CD4-positive, alpha-beta T cell treated with Interleukin-2 at 100 ng/mL for 4 hours (primary cell): ENCODE results near the gene ZNF446.
"Not testable (repeated sequence)": the region's sequence is repeated elsewhere in the genome, so short reads cannot be mapped to it uniquely, and the experiment has no call there.

Experiments used
- DNase-seq: peaks from one replicate; pipeline ENCODE4 v3.0.0-alpha.2; 2020; ENCODE audit warnings: low spot score

The ZNF446 gene

DNA sequence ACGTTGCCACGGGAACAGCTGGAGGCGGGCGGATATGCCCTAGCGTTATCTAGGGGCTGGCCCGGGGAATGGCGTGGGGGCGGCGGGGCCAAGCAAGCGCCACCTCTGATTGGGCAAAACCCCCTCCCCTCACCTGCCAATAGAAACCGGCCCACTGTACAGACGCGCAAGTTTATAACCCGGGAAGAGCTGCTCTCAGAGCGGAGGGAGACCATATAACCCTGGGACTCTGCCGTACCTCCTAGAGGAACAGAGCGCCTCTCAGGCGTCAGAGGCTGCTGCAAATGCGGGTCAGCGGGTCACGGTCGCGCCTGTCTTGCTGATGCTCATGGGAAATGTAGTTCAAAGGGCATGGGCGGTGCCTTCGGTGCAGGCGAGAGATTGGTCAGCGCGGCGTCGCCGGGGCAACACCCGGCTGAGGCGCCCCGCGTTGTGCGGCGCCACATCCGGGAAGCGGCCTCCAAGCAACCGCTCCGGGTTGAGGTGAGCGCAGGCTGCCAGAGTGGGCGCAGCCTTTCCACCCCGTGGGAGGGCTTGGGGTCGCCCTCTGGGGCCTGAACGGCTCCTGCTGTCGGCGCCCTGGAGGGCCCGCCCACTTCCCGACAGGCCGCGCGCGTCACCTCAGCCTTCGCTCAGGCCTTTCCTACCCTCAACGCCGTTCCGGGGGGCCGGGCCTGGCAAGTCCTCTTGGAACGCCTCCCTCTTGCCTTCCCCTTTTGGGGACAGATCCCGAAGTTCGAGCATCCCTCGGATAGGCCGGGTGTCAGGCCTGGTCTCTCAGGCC is at the start of gene ZNF446:
Gene ZNF446, plus strand, starts transcription at position 639 of the 784 bp plus-strand sequence. CDS start 867 bp downstream, outside the sequence.
- peak; percentile 96 for DNase-seq

- no peak for DNase-seq
Measured at GRCh38 chr19:58428617-58429016, 47.5 kb upstream of the ZNF446 start.

DNA sequence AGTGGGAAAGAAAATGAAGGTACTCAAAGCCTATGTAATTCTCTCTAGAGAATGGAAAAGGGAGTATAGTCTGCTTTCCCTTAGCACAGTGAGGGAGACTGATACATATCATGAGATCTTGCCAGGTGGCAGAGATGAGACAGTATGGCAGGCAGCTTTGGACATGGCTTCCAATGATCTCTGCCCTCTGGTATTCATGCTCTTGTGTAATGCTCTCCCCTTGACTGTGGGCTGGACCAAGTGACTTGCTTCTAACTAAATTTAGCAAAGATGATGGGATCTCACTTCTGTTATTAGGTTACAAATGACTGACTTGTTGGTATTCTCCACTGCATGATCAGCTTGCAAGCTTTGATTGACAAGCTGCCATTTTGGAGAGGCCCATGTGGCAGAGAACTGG is 46.4 kb upstream of the ZNF446 start:
- DNase-seq: no peak

GRCh38 chr19:58434217-58434616 is 41.9 kb upstream of the ZNF446 start:
- DNase-seq: no peak

DNA sequence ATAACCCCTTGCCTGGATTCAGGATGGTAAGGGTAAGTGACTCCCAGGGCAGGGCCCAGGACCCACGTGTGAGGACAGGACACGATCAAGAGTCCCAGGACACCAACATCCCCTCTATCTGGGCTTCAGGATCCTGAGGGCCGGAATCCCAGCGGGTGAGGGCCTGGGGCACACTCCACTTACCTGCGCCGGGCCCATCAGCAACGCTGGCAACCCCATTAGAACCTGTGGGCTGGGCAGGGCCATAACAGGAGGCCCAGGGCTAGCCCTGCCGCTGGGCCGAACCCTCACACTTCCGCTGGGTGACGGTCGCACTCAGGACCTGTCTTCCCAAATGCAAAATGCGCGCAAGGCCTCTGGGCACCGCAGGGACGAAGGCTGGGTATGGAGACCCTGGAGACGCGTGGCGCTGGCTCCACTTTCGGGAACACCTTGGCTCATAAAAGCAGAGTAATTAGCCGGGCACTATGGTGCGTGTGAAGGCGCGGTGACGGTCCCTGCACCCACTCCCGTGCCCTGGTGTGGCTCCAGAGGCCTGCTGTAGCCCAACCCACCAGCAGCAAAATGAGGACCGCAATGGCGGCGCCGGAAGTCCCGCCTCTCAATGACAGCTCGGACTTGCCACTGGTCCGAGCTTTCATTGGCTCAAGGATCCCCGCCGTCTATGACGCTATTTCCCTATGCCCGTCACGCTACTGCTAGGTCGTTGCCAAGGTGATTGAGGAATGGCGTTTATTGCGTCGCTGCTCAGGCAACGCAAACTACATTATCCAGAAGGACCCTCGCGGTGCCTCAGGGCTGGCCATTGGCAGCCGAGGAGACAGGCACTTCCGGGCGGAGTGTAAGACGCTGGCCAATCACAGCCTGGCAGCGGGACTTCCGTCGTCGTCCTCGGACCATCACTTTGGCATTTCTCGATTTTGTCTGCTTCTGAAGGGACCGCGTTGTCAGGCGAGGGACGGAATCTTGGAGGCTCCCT is 36.3 kb upstream of the ZNF446 start, which contains the start of gene ZNF132:
Gene ZNF132, minus strand, starts transcription at position 578 of the 979 bp plus-strand sequence. Its CDS starts 332 bp downstream, at position 246.
- peak; percentile 98 for DNase-seq

GRCh38 chr19:58440556-58440955 is 35.6 kb upstream of the ZNF446 start:
- DNase-seq: no peak

GRCh38 chr19:58442986-58443385 is 33.2 kb upstream of the ZNF446 start:
- not testable (repeated sequence) for DNase-seq

GRCh38 chr19:58448860-58449259 is 27.3 kb upstream of the ZNF446 start:
- DNase-seq: not testable (repeated sequence)

DNA sequence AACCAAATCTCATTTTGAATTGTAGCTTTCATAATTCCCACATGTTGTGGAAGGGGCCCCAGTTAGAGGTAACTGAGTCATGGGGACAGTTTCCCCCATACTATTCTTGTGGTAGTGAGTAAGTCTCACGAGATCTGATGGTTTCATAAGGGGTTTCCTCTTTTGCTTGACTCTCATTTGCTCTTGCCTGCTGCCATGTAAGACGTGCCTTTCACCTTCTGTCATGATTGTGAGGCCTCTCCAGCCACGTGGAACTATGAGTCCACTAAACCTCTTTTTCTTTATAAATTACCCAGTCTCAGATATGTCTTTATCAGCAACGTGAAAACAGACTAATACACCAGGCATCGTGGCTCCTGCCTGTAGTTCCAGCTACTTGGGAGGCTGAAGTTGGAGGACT is 26.2 kb upstream of the ZNF446 start:
- not testable (repeated sequence) for DNase-seq

DNA sequence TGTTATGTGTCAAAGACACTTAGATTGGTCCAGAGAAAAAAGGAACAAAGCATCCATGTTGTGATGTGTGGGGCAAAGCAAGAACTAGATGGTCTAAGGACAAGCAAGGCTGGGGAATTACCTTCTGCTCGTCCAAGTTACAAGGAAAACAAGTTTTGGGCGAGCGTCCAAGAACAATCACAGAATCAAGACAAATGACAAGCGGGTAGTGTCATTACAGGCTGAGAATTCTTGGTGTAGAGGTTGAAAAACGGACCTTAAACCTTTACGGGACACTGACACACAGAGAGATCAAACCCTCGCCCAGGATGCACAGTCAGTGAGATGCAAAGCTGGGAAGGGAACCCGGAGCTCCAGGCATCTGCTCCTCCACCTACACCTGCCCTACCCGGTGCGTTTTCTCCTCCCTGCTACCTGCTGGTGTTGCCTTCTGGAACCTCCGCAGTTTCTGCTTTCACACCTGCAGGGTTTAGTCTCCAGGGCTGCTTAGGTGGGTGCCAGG is 25.2 kb upstream of the ZNF446 start:
- no peak for DNase-seq

GRCh38 chr19:58451358-58452101 is 24.6 kb upstream of the ZNF446 start, which contains the start of gene ZNF324B:
Gene ZNF324B (plus strand): TSS chr19:58451622. CDS start chr19:58453702, 2,080 bp downstream.
- DNase-seq: peak; percentile 97

- DNase-seq: no peak
Measured at GRCh38 chr19:58453743-58454142, 22.4 kb upstream of the ZNF446 start.

- DNase-seq: no peak
Measured at GRCh38 chr19:58455306-58455705, 20.8 kb upstream of the ZNF446 start.

- no peak for DNase-seq
Measured at GRCh38 chr19:58456111-58456510, 20.0 kb upstream of the ZNF446 start.

GRCh38 chr19:58460039-58460438 is 16.1 kb upstream of the ZNF446 start:
- no peak for DNase-seq

DNA sequence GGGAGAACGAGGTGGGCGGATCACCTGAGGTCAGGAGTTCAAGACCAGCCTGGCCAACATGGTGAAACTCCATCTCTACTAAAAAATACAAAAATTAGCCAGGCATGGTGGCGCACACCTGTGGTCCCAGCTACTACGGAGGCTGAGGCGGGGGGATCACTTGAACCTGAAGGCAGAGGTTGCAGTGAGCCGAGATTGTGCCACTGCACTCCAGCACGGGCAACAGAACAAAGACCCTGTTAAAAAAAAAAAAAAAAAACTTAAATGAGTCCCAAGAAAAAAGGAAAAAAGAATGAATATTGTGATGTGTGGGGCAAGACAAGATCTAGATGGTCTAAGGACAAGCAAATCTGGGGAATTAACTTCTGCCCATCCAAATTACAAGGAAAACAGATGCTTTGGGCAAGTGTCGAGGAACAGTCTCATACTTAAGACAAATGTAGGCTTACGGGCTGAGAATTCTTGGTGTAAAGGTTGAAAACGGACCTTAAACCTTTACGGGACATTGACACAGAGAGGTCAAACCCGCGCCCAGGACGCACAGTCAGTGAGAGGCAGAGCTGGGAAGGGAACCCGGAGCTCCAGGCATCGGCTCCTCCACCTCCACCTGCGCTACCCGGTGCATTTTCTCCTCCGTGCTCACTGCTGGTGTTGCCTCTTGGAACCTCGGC is 9.9 kb upstream of the ZNF446 start:
- DNase-seq: no peak

DNA sequence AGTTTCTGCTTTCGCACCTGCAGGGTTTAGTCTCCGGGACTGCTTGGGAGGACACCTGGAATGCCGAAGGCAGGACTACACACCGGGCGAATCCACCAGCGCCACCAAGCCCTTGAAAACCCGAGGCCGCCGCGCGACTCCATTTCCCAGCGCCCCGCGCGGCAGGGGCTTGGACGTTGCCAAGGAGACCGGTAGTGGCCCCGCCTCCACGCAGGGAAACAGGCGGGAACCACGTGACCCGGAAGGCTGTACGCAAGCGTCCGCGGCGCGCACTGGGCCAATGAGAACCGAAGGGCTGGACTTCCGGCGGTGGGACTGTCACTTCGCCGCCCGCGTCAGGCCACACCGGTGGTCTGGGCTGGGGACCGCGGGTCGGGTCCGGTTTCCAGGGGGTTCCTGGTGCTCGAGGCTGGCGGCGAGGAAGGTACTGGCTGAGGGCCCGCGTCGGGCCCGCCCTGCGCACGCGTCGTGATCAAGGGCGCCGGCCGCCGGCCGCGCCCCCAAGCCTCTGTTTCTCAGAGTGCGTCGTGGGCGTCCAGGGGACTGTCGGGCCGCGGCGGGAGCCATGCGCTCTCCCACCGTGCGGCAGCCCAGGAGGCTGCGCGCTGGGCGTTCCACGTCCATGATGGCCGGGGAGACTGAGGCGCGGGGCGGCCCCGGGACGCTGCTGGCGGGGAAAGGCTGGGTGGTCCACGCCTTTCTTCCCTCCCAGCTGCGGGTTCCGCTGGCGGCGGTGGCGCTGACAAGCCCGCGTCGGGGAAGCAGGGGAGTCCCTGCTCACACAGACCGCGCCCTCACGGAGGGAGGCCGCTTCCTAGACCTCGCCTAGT is 9.2 kb upstream of the ZNF446 start, which contains the start of gene ZNF324:
Gene ZNF324, plus strand, starts transcription at position 321 of the 830 bp plus-strand sequence. CDS start 2,106 bp downstream, outside the sequence.
- DNase-seq: peak; percentile 96

GRCh38 chr19:58468216-58468839 is 7.8 kb upstream of the ZNF446 start:
- DNase-seq: no peak

DNA sequence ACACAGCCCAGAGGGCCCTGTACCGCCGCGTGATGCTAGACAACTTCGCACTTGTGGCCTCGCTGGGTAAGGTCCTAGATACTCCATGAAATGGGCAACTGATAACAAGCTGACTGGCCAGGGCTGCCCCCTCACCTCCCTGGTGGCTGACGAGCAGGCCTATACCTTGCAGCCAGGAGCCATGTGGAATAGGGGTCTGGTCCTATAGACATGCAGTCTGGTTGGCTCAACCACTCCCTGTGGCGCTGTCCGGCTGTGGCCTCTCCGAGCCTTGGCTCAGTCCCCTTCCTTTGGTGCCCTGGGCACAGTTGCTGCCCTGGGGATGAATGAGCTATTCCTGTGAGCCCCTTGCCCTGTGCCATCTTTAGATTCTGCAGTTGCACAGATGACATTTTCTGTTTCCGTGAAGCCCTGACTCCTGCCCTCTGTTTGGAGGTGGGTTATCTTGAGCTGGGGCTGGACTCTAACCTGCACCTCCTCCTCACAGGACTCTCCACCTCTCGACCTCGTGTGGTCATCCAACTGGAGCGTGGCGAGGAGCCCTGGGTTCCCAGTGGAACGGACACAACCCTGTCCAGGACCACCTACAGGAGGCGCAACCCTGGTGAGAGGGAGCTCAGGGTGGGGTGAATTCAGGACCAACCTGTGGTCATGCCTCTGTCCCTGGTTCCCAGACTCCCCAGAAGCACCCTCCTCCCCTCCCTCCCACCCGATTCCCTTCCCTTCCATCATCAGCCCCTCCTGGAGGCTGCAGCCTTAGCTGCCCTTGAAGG is 6.7 kb upstream of the ZNF446 start:
- DNase-seq: no peak
